ENCODE measurements around the gene MLXIP.

Gene MLXIP

DNA sequence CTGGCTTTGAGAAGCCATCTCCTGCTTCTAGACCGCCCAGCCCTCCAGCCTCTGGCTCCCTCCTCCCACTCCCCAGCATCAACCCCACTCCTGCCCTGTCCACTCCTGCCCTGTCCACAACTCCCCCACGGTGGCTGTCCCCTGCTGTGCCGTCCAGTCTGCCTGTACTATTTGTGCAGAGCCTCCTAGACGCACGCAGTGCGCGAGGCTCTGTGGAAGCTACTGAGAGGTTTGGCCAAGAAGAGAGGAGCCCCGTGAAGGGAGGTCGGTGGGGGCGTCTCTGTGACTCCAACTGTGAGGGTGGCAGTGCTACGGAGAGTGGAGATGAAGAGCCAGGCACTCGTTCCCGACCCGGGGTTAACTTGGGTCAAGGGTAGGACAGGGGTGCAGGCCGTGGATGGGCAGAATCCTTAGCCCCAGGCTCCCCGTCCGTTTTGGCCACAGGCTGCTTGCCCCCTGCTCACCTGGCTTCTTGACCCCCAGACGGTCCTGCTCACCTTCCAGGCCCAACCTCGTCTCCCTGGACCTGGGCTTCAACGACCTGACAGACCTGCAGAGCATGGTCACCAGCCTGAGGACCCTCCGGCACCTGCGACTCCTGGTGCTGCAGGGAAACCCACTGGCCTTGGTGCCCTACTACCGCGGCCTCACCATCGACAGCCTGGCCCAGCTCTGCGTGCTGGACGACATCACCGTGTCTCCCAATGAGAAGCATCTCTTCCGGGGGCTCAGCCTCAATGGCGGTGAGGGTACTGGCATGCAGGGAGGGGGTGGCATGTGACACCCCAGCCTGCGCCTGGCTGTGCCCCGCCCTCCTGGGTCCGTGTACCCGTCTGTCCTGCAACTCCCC is 111.3 kb downstream of the MLXIP start:
- Histone ChIP-seq H3F3A (ENCODE audit: insufficient read depth, low read length) (no peaks in the 10 kb centered on the region), H3K9me3 (replicated peaks; ENCODE audit: insufficient read depth, low read length) (no peaks in the 10 kb centered on the region), H3K4me1 (ENCODE audit: low read length) (no peaks in the 10 kb centered on the region), H3K27me3 (replicated peaks; ENCODE audit: insufficient read depth, low read length) (no peaks in the 10 kb centered on the region), H3K4me3 (ENCODE audit: low read length) (no peak overlapping the region), H4K20me1 (ENCODE audit: insufficient read depth, low read length) (no peaks in the 10 kb centered on the region), H3K79me2 (ENCODE audit: low read length) (no peaks in the 10 kb centered on the region), H2AFZ (ENCODE audit: low read length) (no peak overlapping the region), H3K9me2 (replicated peaks; ENCODE audit: insufficient read depth, low read length) (no peaks in the 10 kb centered on the region), H3K9ac (ENCODE audit: low read length) (no peak overlapping the region), H3K36me3 (replicated peaks; ENCODE audit: insufficient read depth, low read length) (no peaks in the 10 kb centered on the region), H3K4me2 (ENCODE audit: low read depth, low read length) (no peak overlapping the region), H3K27ac (ENCODE audit: low read length) (no peak overlapping the region)
- no peak for DNase-seq
- TF ChIP-seq EZH2 (optimal IDR thresholded peaks at IDR 0.05; ENCODE audit: low read depth, low read length): no peak

DNA sequence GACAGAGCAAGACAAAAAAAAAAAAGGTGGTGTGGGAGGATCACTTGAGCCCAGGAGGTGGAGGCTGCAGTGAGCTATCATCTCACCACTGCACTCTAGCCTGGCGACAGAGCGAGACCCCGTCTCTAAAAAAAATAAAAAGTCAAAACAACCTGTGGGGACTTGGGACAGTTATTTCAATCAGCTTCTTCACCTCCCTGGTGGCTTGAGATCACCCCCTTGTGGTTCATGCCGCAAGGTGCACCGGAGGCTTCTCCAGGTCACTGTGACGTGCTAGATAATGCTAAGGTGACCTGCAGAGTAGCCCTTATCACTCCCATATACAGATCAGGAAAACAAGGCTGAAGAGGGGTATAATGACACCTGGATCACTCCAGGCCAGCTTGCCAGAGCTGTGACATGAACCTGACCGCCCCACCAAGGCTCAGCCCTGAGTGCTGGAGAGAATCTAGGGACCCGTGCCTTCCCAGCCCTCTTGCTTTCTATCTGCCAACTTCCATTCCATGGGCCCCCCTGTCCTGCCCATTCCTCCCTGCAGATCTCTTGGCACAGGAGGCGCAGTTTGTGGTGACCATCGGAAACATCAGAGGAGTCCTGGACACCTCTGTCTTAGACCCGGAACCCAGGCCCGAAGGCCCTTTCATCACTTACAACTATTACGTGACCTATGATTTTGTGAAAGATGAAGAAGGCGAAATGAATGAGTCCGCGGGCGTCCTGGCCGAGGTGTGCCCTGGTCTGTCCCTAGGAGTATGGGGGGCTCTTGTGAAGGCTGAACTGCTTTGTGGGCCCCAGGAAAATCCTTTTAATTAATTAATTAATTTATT is 112.5 kb downstream of the MLXIP start:
- TF ChIP-seq, protein P1, sequence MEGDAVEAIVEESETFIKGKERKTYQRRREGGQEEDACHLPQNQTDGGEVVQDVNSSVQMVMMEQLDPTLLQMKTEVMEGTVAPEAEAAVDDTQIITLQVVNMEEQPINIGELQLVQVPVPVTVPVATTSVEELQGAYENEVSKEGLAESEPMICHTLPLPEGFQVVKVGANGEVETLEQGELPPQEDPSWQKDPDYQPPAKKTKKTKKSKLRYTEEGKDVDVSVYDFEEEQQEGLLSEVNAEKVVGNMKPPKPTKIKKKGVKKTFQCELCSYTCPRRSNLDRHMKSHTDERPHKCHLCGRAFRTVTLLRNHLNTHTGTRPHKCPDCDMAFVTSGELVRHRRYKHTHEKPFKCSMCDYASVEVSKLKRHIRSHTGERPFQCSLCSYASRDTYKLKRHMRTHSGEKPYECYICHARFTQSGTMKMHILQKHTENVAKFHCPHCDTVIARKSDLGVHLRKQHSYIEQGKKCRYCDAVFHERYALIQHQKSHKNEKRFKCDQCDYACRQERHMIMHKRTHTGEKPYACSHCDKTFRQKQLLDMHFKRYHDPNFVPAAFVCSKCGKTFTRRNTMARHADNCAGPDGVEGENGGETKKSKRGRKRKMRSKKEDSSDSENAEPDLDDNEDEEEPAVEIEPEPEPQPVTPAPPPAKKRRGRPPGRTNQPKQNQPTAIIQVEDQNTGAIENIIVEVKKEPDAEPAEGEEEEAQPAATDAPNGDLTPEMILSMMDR (IDR thresholded peaks at IDR 0.05; ENCODE audit: low read length): peak; percentile 58
- TF ChIP-seq EZH2phosphoT487 (IDR thresholded peaks at IDR 0.05; ENCODE audit: low read length): no peak
- no peak for TF ChIP-seq EZH2 (optimal IDR thresholded peaks at IDR 0.05; ENCODE audit: low read depth, low read length)
- Histone ChIP-seq H3K4me2 (ENCODE audit: low read depth, low read length) (no peak overlapping the region), H3K36me3 (replicated peaks; ENCODE audit: insufficient read depth, low read length) (no peaks in the 10 kb centered on the region), H2AFZ (ENCODE audit: low read length) (no peak overlapping the region; the same call in 1 of the 2 replicates), H3F3A (ENCODE audit: insufficient read depth, low read length) (no peaks in the 10 kb centered on the region), H3K9me3 (replicated peaks; ENCODE audit: insufficient read depth, low read length) (no peaks in the 10 kb centered on the region), H3K4me3 (ENCODE audit: low read length) (no peak overlapping the region), H3K9me2 (replicated peaks; ENCODE audit: insufficient read depth, low read length) (no peaks in the 10 kb centered on the region), H3K79me2 (ENCODE audit: low read length) (no peaks in the 10 kb centered on the region), H3K27me3 (replicated peaks; ENCODE audit: insufficient read depth, low read length) (no peaks in the 10 kb centered on the region), H4K20me1 (ENCODE audit: insufficient read depth, low read length) (no peaks in the 10 kb centered on the region), H3K9ac (ENCODE audit: low read length) (no peak overlapping the region), H3K4me1 (ENCODE audit: low read length) (no peaks in the 10 kb centered on the region), H3K27ac (ENCODE audit: low read length) (no peak overlapping the region)
- DNase-seq: peak; percentile 46

DNA sequence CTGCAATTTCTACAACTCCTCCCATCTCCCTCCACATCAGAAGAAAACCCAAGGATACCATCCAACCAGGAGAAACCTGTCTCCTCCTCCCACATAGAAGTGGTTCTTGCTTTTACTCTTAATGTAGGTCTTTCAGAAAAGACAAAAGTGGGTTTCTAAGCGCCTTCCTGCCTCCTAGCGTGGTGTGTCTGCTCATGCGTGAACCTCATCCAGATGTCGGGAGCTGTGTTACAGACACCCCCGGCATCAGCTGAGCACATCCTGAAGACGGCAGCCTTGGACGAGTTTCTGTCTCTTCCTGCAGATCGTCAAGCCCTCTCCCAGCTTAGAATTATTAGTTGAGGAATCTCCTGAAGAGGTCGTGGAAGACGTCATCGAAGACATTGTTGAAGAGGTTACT is 113.9 kb downstream of the MLXIP start:
- Histone ChIP-seq H3F3A (ENCODE audit: insufficient read depth, low read length) (no peaks in the 10 kb centered on the region), H3K4me2 (ENCODE audit: low read depth, low read length) (no peak overlapping the region), H3K36me3 (replicated peaks; ENCODE audit: insufficient read depth, low read length) (no peaks in the 10 kb centered on the region), H3K4me3 (ENCODE audit: low read length) (no peak overlapping the region), H2AFZ (ENCODE audit: low read length) (no peak overlapping the region), H3K79me2 (ENCODE audit: low read length) (no peaks in the 10 kb centered on the region), H3K27ac (ENCODE audit: low read length) (no peak overlapping the region), H3K27me3 (replicated peaks; ENCODE audit: insufficient read depth, low read length) (no peaks in the 10 kb centered on the region), H4K20me1 (ENCODE audit: insufficient read depth, low read length) (no peaks in the 10 kb centered on the region), H3K4me1 (ENCODE audit: low read length) (no peaks in the 10 kb centered on the region), H3K9me2 (replicated peaks; ENCODE audit: insufficient read depth, low read length) (no peaks in the 10 kb centered on the region), H3K9ac (ENCODE audit: low read length) (no peak overlapping the region), H3K9me3 (replicated peaks; ENCODE audit: insufficient read depth, low read length) (no peaks in the 10 kb centered on the region)
- DNase-seq: no peak
- TF ChIP-seq, protein P1 (IDR thresholded peaks at IDR 0.05; ENCODE audit: low read length): no peak
- TF ChIP-seq EZH2phosphoT487 (IDR thresholded peaks at IDR 0.05; ENCODE audit: low read length): no peak
- TF ChIP-seq EZH2 (optimal IDR thresholded peaks at IDR 0.05; ENCODE audit: low read depth, low read length): no peak

All from MM.1S (cell line).